ENCODE measurements around the gene RCBTB2. TPM values are rescaled to one million over a fixed set of nuclear protein-coding genes. Genes with fewer than 3 reads are reported as not detected.

RCBTB2 gene
- polyA plus RNA-seq, 3 donors = 55.5 to 100 (median 64.4) TPM

DNA sequence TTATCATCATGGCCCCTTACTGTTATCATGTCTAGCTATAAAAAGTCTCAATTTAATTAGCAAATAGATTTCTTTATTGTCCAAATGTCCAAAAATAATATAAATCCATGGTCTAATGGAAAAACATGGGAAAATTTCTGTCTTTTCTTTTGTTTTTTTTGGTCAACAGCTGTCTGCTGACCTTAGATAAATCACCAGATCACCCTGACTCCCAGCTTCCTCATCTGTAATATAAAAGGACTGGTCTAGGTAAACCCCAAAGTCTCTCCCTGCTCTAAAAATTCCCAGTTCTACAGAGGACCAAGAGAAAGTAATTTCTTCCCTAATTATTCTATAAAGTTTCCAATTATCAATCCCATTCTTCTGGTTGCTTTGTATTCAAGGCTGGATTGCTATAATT, 30.7 kb upstream of the RCBTB2 start:
- Histone ChIP-seq H3K9ac (ENCODE audit: insufficient read depth, low read length, poor library complexity, severe bottlenecking) (no peak overlapping the region), H2AFZ (ENCODE audit: insufficient read depth, low read depth, low read length, poor library complexity, severe bottlenecking) (no peak overlapping the region), H3K27ac (ENCODE audit: low read depth in 1 of 2, low read length in 2 of 2) (peak overlapping the region in 1 of 2 donors; percentile 96), H3K27me3 (ENCODE audit: control insufficient read depth in 2 of 2, insufficient read depth in 2 of 2, low read length in 2 of 2) (no peaks in the 10 kb centered on the region), H3K79me2 (ENCODE audit: insufficient read depth, low read length) (no peaks in the 10 kb centered on the region), H3K4me3 (replicated peaks in 1 of 3; ENCODE audit: low read depth in 2 of 3, low read length in 3 of 3) (peak overlapping the region in 1 of 3 experiments; percentile 2), H3K9me3 (replicated peaks in 1 of 2; ENCODE audit: control insufficient read depth in 1 of 2, insufficient read depth in 1 of 2, low read length in 2 of 2) (no peaks in the 10 kb centered on the region), H3K4me2 (replicated peaks; ENCODE audit: extremely low read depth, low read length, poor library complexity, severe bottlenecking) (no peak overlapping the region), H3K36me3 (replicated peaks in 1 of 2; ENCODE audit: control insufficient read depth in 1 of 2, insufficient read depth in 2 of 2, low read length in 2 of 2) (no peaks in the 10 kb centered on the region), H4K20me1 (ENCODE audit: insufficient read depth, low read length) (no peaks in the 10 kb centered on the region), H3K4me1 (ENCODE audit: control insufficient read depth in 1 of 2, insufficient read depth in 2 of 2, low read length in 2 of 2) (peaks cover 75 to 90% of the 10 kb centered on the region in 2 donors)
- peak in 1 of 3 donors; percentile 21 for DNase-seq
- Mint-ChIP-seq H3K27me3 (ENCODE audit: low read depth in 3 of 3) (no peaks in the 10 kb centered on the region), H3K4me1 (peaks cover 84% of the 10 kb centered on the region), H3K36me3 (peaks cover 3 to 16% of the 10 kb centered on the region in 2 donors), H3K27ac (peak overlapping the region in 4 of 7 donors; percentile 65 to 93 (median 86)), H3K4me3 (no peak overlapping the region), H3K9me3 (peaks cover 0 to 5% (median 3%) of the 10 kb centered on the region in 7 donors)
- intact Hi-C loops (cut with micrococcal nuclease) = loop anchor here in 1 of 2 donors (10.0 kb wide), 1 partner anchor 49 kb away; no protein-coding TSS in a partner anchor
- TF ChIP-seq, protein P1, sequence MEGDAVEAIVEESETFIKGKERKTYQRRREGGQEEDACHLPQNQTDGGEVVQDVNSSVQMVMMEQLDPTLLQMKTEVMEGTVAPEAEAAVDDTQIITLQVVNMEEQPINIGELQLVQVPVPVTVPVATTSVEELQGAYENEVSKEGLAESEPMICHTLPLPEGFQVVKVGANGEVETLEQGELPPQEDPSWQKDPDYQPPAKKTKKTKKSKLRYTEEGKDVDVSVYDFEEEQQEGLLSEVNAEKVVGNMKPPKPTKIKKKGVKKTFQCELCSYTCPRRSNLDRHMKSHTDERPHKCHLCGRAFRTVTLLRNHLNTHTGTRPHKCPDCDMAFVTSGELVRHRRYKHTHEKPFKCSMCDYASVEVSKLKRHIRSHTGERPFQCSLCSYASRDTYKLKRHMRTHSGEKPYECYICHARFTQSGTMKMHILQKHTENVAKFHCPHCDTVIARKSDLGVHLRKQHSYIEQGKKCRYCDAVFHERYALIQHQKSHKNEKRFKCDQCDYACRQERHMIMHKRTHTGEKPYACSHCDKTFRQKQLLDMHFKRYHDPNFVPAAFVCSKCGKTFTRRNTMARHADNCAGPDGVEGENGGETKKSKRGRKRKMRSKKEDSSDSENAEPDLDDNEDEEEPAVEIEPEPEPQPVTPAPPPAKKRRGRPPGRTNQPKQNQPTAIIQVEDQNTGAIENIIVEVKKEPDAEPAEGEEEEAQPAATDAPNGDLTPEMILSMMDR (IDR thresholded peaks at IDR 0.05) = no peak

DNA sequence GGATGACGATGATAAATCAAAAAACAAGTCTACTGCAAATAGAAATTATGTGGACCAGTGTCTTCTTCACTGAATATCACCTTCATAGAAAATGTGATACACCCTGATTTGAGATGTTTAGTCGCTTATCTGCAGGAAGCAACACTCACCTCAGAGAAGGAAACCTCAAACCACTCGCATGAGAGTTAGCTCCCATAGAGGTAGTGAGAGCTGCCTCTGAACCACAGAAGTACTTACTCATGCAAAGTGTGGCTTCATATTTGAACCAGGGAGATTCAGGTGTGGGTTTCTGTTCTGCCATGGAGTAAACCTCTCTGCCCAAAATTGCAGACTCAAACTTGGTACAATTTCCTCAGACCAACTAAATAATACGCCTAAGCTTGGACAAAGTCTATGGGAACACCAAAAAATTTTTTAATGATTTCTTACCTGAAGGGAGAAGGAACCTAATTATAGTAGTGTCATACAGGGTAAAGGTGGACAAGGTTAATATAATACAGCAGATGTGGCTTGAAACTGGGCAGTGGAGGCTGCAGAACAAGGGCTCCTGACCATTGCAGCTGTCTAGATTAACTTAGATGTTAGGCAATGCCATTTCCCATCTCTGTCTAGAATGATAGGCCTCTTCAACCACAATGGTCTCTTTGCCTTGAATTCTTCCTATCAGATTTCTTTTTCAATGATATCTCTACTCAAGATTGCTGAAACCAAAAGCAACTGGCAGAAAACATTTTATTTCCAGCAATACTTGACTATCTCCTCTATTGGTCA, 29.6 kb upstream of the RCBTB2 start:
- WGBS (ENCODE audit: insufficient coverage) = no CpG with 5 or more reads among the region's 4 CpGs
- Histone ChIP-seq H3K4me2 (replicated peaks; ENCODE audit: extremely low read depth, low read length, poor library complexity, severe bottlenecking) (peak overlapping the region; percentile 41), H3K9me3 (replicated peaks in 1 of 2; ENCODE audit: control insufficient read depth in 1 of 2, insufficient read depth in 1 of 2, low read length in 2 of 2) (no peaks in the 10 kb centered on the region), H3K27me3 (ENCODE audit: control insufficient read depth in 2 of 2, insufficient read depth in 2 of 2, low read length in 2 of 2) (no peaks in the 10 kb centered on the region), H3K9ac (ENCODE audit: insufficient read depth, low read length, poor library complexity, severe bottlenecking) (no peak overlapping the region), H3K4me3 (replicated peaks in 1 of 3; ENCODE audit: low read depth in 2 of 3, low read length in 3 of 3) (peak overlapping the region in 1 of 3 experiments; percentile 30), H3K36me3 (replicated peaks in 1 of 2; ENCODE audit: control insufficient read depth in 1 of 2, insufficient read depth in 2 of 2, low read length in 2 of 2) (no peaks in the 10 kb centered on the region), H3K4me1 (ENCODE audit: control insufficient read depth in 1 of 2, insufficient read depth in 2 of 2, low read length in 2 of 2) (peaks cover 64 to 86% of the 10 kb centered on the region in 2 donors), H3K27ac (ENCODE audit: low read depth in 1 of 2, low read length in 2 of 2) (peak overlapping the region; percentile 52 to 96), H4K20me1 (ENCODE audit: insufficient read depth, low read length) (no peaks in the 10 kb centered on the region), H2AFZ (ENCODE audit: insufficient read depth, low read depth, low read length, poor library complexity, severe bottlenecking) (no peak overlapping the region), H3K79me2 (ENCODE audit: insufficient read depth, low read length) (no peaks in the 10 kb centered on the region)
- Mint-ChIP-seq H3K4me1 (peaks cover 79% of the 10 kb centered on the region), H3K27me3 (ENCODE audit: low read depth in 3 of 3) (no peaks in the 10 kb centered on the region), H3K4me3 (no peak overlapping the region), H3K27ac (peak overlapping the region; percentile 63 to 93 (median 84)), H3K9me3 (peaks cover 0 to 5% (median 3%) of the 10 kb centered on the region in 7 donors), H3K36me3 (peaks cover 4 to 19% of the 10 kb centered on the region in 2 donors)
- peak in 2 of 3 donors; percentile 62 to 65 for DNase-seq
- TF ChIP-seq, protein P1 (IDR thresholded peaks at IDR 0.05) = no peak
- intact Hi-C loops (cut with micrococcal nuclease) = loop anchor here in 1 of 2 donors (10.0 kb wide), 1 partner anchor 48 kb away; no protein-coding TSS in a partner anchor
